Measurements from ENCODE around the gene NRIP2. TPM values are rescaled to one million over a fixed set of nuclear protein-coding genes. Genes with fewer than 3 reads are reported as not detected.
A peak's percentile ranks its signal among the peaks of the same experiment; 100 is the strongest.

NRIP2 gene
- total and polyA plus RNA-seq, 2 experiments from 2014 or later, result 0.66 TPM; not detected in 1

DNA sequence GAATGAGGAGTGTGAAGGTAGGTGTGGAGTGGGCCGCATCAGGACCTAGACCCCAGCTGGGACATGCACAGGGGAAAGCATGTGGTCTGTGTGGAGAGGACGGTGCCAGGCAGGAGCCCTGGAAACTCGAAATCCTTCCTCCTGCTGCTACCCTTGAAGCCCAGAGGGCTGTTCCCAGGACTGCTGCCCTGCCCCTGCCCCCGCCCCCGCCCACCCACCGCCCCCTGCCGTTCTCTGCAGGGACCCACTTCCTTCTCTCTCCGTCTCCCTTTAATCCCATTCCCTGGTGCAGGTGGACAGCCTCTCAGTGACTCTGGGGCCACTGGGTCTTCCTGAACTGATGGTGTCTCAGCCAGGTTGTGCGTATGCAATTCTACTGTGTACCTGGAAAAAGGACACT lies 14.4 kb downstream of the NRIP2 start:
- peaks cover 27% of the 10 kb centered on the region for H3K4me1 Mint-ChIP-seq
- peak overlapping the region; percentile 74; the same call in 1 of the 2 replicates for H3K27ac Mint-ChIP-seq
- ATAC-seq (peak; percentile 47), DNase-seq (ENCODE audit: low spot score) (no peak)
- no peak overlapping the region for H3K4me3 ChIP-seq
- no peak overlapping the region for H2AFZ ChIP-seq
- H3K9me3 Mint-ChIP-seq, result no peaks in the 10 kb centered on the region; the same call in 2 of the 3 replicates
- peaks cover 5% of the 10 kb centered on the region; the same call in 1 of the 2 replicates for H3F3A ChIP-seq (replicated peaks; ENCODE audit: low read depth)
- no peak overlapping the region for H3K4me2 ChIP-seq
- H3K27me3 Mint-ChIP-seq (ENCODE audit: insufficient read depth, low read depth, poor library complexity), result peaks cover 3% of the 10 kb centered on the region
- no peaks in the 10 kb centered on the region for H3K9me2 ChIP-seq (ENCODE audit: insufficient read depth)
- peaks cover 9% of the 10 kb centered on the region for H3K4me1 ChIP-seq (ENCODE audit: insufficient read depth)
- peaks cover 4% of the 10 kb centered on the region; the same call in 1 of the 2 replicates for H4K20me1 ChIP-seq (replicated peaks; ENCODE audit: insufficient read depth)
- H3K27ac ChIP-seq (ENCODE audit: low read depth), result no peak overlapping the region
- H3K4me3 Mint-ChIP-seq, result no peak overlapping the region
- TF ChIP-seq, protein P1, sequence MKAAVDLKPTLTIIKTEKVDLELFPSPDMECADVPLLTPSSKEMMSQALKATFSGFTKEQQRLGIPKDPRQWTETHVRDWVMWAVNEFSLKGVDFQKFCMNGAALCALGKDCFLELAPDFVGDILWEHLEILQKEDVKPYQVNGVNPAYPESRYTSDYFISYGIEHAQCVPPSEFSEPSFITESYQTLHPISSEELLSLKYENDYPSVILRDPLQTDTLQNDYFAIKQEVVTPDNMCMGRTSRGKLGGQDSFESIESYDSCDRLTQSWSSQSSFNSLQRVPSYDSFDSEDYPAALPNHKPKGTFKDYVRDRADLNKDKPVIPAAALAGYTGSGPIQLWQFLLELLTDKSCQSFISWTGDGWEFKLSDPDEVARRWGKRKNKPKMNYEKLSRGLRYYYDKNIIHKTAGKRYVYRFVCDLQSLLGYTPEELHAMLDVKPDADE (IDR thresholded peaks at IDR 0.05), result no peak
- TF ChIP-seq, protein P2, sequence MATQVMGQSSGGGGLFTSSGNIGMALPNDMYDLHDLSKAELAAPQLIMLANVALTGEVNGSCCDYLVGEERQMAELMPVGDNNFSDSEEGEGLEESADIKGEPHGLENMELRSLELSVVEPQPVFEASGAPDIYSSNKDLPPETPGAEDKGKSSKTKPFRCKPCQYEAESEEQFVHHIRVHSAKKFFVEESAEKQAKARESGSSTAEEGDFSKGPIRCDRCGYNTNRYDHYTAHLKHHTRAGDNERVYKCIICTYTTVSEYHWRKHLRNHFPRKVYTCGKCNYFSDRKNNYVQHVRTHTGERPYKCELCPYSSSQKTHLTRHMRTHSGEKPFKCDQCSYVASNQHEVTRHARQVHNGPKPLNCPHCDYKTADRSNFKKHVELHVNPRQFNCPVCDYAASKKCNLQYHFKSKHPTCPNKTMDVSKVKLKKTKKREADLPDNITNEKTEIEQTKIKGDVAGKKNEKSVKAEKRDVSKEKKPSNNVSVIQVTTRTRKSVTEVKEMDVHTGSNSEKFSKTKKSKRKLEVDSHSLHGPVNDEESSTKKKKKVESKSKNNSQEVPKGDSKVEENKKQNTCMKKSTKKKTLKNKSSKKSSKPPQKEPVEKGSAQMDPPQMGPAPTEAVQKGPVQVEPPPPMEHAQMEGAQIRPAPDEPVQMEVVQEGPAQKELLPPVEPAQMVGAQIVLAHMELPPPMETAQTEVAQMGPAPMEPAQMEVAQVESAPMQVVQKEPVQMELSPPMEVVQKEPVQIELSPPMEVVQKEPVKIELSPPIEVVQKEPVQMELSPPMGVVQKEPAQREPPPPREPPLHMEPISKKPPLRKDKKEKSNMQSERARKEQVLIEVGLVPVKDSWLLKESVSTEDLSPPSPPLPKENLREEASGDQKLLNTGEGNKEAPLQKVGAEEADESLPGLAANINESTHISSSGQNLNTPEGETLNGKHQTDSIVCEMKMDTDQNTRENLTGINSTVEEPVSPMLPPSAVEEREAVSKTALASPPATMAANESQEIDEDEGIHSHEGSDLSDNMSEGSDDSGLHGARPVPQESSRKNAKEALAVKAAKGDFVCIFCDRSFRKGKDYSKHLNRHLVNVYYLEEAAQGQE (IDR thresholded peaks at IDR 0.05; ENCODE audit: unreplicated experiment), result no peak
- TF ChIP-seq POLR2AphosphoS5 (IDR thresholded peaks at IDR 0.05; ENCODE audit: low read depth) (no peak), EZH2phosphoT487 (IDR thresholded peaks at IDR 0.05; ENCODE audit: unreplicated experiment) (no peak), ZNF114 (CRISPR knock-in tag; IDR thresholded peaks at IDR 0.05) (no peak), JUNB (IDR thresholded peaks at IDR 0.05; ENCODE audit: unreplicated experiment) (no peak), EZH2 (IDR thresholded peaks at IDR 0.05; ENCODE audit: low read depth, unreplicated experiment) (no peak)
- TF ChIP-seq, protein P3, sequence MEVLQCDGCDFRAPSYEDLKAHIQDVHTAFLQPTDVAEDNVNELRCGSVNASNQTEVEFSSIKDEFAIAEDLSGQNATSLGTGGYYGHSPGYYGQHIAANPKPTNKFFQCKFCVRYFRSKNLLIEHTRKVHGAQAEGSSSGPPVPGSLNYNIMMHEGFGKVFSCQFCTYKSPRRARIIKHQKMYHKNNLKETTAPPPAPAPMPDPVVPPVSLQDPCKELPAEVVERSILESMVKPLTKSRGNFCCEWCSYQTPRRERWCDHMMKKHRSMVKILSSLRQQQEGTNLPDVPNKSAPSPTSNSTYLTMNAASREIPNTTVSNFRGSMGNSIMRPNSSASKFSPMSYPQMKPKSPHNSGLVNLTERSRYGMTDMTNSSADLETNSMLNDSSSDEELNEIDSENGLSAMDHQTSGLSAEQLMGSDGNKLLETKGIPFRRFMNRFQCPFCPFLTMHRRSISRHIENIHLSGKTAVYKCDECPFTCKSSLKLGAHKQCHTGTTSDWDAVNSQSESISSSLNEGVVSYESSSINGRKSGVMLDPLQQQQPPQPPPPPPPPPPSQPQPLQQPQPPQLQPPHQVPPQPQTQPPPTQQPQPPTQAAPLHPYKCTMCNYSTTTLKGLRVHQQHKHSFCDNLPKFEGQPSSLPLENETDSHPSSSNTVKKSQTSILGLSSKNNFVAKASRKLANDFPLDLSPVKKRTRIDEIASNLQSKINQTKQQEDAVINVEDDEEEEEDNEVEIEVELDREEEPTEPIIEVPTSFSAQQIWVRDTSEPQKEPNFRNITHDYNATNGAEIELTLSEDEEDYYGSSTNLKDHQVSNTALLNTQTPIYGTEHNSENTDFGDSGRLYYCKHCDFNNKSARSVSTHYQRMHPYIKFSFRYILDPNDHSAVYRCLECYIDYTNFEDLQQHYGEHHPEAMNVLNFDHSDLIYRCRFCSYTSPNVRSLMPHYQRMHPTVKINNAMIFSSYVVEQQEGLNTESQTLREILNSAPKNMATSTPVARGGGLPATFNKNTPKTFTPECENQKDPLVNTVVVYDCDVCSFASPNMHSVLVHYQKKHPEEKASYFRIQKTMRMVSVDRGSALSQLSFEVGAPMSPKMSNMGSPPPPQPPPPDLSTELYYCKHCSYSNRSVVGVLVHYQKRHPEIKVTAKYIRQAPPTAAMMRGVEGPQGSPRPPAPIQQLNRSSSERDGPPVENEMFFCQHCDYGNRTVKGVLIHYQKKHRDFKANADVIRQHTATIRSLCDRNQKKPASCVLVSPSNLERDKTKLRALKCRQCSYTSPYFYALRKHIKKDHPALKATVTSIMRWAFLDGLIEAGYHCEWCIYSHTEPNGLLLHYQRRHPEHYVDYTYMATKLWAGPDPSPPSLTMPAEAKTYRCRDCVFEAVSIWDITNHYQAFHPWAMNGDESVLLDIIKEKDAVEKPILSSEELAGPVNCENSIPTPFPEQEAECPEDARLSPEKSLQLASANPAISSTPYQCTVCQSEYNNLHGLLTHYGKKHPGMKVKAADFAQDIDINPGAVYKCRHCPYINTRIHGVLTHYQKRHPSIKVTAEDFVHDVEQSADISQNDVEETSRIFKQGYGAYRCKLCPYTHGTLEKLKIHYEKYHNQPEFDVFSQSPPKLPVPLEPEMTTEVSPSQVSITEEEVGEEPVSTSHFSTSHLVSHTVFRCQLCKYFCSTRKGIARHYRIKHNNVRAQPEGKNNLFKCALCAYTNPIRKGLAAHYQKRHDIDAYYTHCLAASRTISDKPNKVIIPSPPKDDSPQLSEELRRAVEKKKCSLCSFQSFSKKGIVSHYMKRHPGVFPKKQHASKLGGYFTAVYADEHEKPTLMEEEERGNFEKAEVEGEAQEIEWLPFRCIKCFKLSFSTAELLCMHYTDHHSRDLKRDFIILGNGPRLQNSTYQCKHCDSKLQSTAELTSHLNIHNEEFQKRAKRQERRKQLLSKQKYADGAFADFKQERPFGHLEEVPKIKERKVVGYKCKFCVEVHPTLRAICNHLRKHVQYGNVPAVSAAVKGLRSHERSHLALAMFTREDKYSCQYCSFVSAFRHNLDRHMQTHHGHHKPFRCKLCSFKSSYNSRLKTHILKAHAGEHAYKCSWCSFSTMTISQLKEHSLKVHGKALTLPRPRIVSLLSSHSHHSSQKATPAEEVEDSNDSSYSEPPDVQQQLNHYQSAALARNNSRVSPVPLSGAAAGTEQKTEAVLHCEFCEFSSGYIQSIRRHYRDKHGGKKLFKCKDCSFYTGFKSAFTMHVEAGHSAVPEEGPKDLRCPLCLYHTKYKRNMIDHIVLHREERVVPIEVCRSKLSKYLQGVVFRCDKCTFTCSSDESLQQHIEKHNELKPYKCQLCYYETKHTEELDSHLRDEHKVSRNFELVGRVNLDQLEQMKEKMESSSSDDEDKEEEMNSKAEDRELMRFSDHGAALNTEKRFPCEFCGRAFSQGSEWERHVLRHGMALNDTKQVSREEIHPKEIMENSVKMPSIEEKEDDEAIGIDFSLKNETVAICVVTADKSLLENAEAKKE (CRISPR knock-in tag; IDR thresholded peaks at IDR 0.05), result no peak
- TF ChIP-seq, protein P4, sequence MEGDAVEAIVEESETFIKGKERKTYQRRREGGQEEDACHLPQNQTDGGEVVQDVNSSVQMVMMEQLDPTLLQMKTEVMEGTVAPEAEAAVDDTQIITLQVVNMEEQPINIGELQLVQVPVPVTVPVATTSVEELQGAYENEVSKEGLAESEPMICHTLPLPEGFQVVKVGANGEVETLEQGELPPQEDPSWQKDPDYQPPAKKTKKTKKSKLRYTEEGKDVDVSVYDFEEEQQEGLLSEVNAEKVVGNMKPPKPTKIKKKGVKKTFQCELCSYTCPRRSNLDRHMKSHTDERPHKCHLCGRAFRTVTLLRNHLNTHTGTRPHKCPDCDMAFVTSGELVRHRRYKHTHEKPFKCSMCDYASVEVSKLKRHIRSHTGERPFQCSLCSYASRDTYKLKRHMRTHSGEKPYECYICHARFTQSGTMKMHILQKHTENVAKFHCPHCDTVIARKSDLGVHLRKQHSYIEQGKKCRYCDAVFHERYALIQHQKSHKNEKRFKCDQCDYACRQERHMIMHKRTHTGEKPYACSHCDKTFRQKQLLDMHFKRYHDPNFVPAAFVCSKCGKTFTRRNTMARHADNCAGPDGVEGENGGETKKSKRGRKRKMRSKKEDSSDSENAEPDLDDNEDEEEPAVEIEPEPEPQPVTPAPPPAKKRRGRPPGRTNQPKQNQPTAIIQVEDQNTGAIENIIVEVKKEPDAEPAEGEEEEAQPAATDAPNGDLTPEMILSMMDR (conservative IDR thresholded peaks at IDR 0.05; ENCODE audit: low read depth in 2 of 2), result no peak
- peaks cover 30% of the 10 kb centered on the region for H3K36me3 ChIP-seq (ENCODE audit: insufficient read depth)
- peaks cover 70% of the 10 kb centered on the region for H3K36me3 Mint-ChIP-seq (ENCODE audit: low read depth)
- peaks cover 6% of the 10 kb centered on the region for H3K79me2 ChIP-seq (replicated peaks; ENCODE audit: insufficient read depth)
- no peaks in the 10 kb centered on the region for H3K27me3 ChIP-seq (ENCODE audit: insufficient read depth)

Data from GM23338 (cell line).